ENCODE data around the gene DHRS3. TPM values are rescaled to one million over a fixed set of nuclear protein-coding genes. Genes with fewer than 3 reads are reported as not detected.

Gene DHRS3
- total RNA-seq, 1 experiment from 2014 or later = 54.5 TPM

GRCh38 chr1:12643079-12643478 lies 25.1 kb upstream of the DHRS3 start:
- no peak overlapping the region for H3K18ac ChIP-seq (ENCODE audit: insufficient read length, low read depth, low read length)
- peaks cover 15% of the 10 kb centered on the region for H3K9me3 ChIP-seq (ENCODE audit: control insufficient read depth, low read depth, low read length)
- H2BK20ac ChIP-seq (ENCODE audit: low read depth, low read length, poor library complexity, severe bottlenecking) = no peak overlapping the region
- no peaks in the 10 kb centered on the region for H3K79me2 ChIP-seq (ENCODE audit: insufficient read depth, low read length)
- H3K4me3 Mint-ChIP-seq = no peak overlapping the region
- TF ChIP-seq CTCF (conservative IDR thresholded peaks at IDR 0.05) = no peak; the same call in 2 of the 3 replicates
- DNase-seq = no peak
- H4K5ac ChIP-seq (ENCODE audit: insufficient read length, low read depth, low read length) = no peak overlapping the region
- H4K20me1 ChIP-seq (ENCODE audit: control insufficient read depth, insufficient read depth, insufficient read length) = no peaks in the 10 kb centered on the region
- no peak overlapping the region for H3K56ac ChIP-seq (ENCODE audit: insufficient read length, low read depth, low read length)
- no peak overlapping the region for H4K8ac ChIP-seq (replicated peaks; ENCODE audit: insufficient read length, low read depth, low read length)
- H2AFZ ChIP-seq (ENCODE audit: low read length) = no peak overlapping the region
- no peak overlapping the region for H2BK120ac ChIP-seq (ENCODE audit: low read depth, low read length, poor library complexity, severe bottlenecking)
- no peaks in the 10 kb centered on the region for H3K23me2 ChIP-seq (ENCODE audit: insufficient read length, low read depth, low read length, poor library complexity, severe bottlenecking)
- H3K27me3 ChIP-seq (ENCODE audit: insufficient read depth, low read length) = no peaks in the 10 kb centered on the region
- peaks cover 7 to 9% of the 10 kb centered on the region in 2 experiments for H3K4me1 Mint-ChIP-seq
- H2AK5ac ChIP-seq (ENCODE audit: insufficient read length, low read length) = no peak overlapping the region
- H3K4me1 ChIP-seq (ENCODE audit: insufficient read depth, low read length) = no peaks in the 10 kb centered on the region
- no peak overlapping the region for H3K23ac ChIP-seq (ENCODE audit: insufficient read length, low read depth, low read length)
- no peak overlapping the region for H2BK5ac ChIP-seq (ENCODE audit: insufficient read length, low read length)
- no peak overlapping the region for H3K4me2 ChIP-seq (ENCODE audit: insufficient read depth, insufficient read length, low read length)
- no peak overlapping the region for H2BK12ac ChIP-seq (ENCODE audit: insufficient read length, low read depth, low read length)
- no peak overlapping the region for H3T11ph ChIP-seq (ENCODE audit: low read length)
- no peak overlapping the region for H3K9ac ChIP-seq (ENCODE audit: extremely low read depth, insufficient read length, low read length)
- no peak overlapping the region for H3K14ac ChIP-seq (ENCODE audit: insufficient read depth, low read length)
- H3K27ac ChIP-seq (ENCODE audit: insufficient read length, low read depth, low read length) = no peak overlapping the region
- H4K91ac ChIP-seq (ENCODE audit: insufficient read length, low read depth, low read length) = no peak overlapping the region
- H3K27me3 Mint-ChIP-seq (ENCODE audit: low read depth) = peaks cover 18% of the 10 kb centered on the region
- no peak overlapping the region for H2BK15ac ChIP-seq (ENCODE audit: low read depth, low read length)
- no peak overlapping the region for H3K4ac ChIP-seq (ENCODE audit: low read depth, low read length)
- no CpG with 5 or more reads among the region's 2 CpGs for WGBS (ENCODE audit: extremely low coverage, insufficient read length, low lambda C conversion rate)
- peaks cover 46 to 48% of the 10 kb centered on the region in 2 experiments for H3K9me3 Mint-ChIP-seq
- no peaks in the 10 kb centered on the region for H3K79me1 ChIP-seq (ENCODE audit: insufficient read depth, low read depth, low read length, poor library complexity, severe bottlenecking)
- H3K36me3 Mint-ChIP-seq (ENCODE audit: insufficient read depth in 1 of 3, low read depth in 3 of 3) = peaks cover 18 to 45% (median 33%) of the 10 kb centered on the region in 3 experiments
- no peak overlapping the region for H3K27ac Mint-ChIP-seq

Measured in H9 (cell line).